Testis (tissue), 2 donors: ENCODE data around the gene TBC1D9.
"Not testable (repeated sequence)": the region's sequence is repeated elsewhere in the genome, so short reads cannot be mapped to it uniquely, and the experiment has no call there.

Experiments used
- CTCF ChIP-seq, 3 experiments: fragments of 450-650 bp in 2 of 3; fragments of 200-600 bp in 1 of 3; sonication (generic) in 1 of 3; IDR thresholded peaks; one replicate each; pipeline ENCODE4 v1.5.1; 2016 to 2019; ENCODE audit warnings: antibody characterized with exemption in 3 of 3, mild to moderate bottlenecking in 2 of 3, moderate library complexity in 1 of 3
- POLR2A ChIP-seq: fragments of 450-650 bp; IDR thresholded peaks from one replicate; pipeline ENCODE4 v1.6.1; 2017; ENCODE audit warnings: antibody characterized with exemption, mild to moderate bottlenecking, moderate library complexity

GRCh38 chr4:140782787-140783186 lies 26.6 kb upstream of the TBC1D9 start:
- not testable (repeated sequence) for TF ChIP-seq CTCF (IDR thresholded peaks at IDR 0.05); POLR2A
